ENCODE data around the gene COLEC12. TPM values are rescaled to one million over a fixed set of nuclear protein-coding genes. Genes with fewer than 3 reads are reported as not detected.

Gene COLEC12
- polyA plus RNA-seq, 4 donors, result 23.6 to 35.2 (median 27.0) TPM

- no peak for DNase-seq (ENCODE audit: low read depth in 4 of 4, low spot score in 2 of 4)
Measured at GRCh38 chr18:392928-393573, 107.5 kb downstream of the COLEC12 start.

- no peak for DNase-seq (ENCODE audit: low read depth in 4 of 4, low spot score in 2 of 4)
Measured at GRCh38 chr18:390741-391478, 109.6 kb downstream of the COLEC12 start.

- DNase-seq (ENCODE audit: low read depth in 4 of 4, low spot score in 2 of 4), result no peak
Measured at GRCh38 chr18:389658-390357, 110.7 kb downstream of the COLEC12 start.

- no peak for DNase-seq (ENCODE audit: low read depth in 4 of 4, low spot score in 2 of 4)
Measured at GRCh38 chr18:388200-388599, 112.3 kb downstream of the COLEC12 start.

- DNase-seq (ENCODE audit: low read depth in 4 of 4, low spot score in 2 of 4), result no peak
Measured at GRCh38 chr18:386994-387393, 113.5 kb downstream of the COLEC12 start.

DNA sequence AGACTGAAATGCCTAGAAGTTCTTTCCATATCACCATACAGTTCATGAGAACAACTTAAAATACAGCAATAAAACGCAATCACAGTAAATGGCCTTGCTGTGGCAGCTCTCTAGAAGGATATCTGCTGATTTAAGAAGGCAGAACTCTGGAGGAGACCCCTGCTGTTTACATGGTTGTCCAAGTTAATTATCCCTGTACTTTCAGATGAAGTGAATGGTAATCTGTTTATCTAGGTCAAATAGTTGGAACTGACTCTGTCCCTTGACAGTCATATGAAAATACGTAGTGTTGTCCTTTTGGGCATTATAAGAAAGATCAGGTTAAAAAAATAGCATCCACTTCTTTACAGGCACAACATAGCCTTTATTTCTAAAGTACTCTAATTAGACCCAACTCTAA, 115.6 kb downstream of the COLEC12 start:
- DNase-seq (ENCODE audit: low read depth in 4 of 4, low spot score in 2 of 4), result no peak

DNA sequence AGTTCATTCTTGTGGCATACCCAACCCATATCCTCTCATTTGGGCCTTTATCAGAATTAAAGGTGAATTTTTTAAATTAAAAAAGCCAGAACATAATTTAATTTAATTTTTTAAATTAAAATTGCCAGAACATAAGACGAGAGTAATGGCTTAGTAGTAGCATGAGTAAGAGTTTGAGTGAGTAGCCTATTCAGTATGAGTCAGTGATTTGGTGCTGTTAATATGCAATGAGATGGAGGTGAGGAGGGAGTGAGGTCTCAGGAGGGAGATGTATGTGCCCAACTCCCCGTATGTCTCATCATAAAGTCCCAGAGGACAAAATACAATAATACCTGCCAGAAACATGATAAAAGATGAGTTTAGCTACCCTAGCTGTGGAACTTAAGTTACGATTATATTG, 117.4 kb downstream of the COLEC12 start:
- no peak for DNase-seq (ENCODE audit: low read depth in 4 of 4, low spot score in 2 of 4)

GRCh38 chr18:382423-382984, 118.0 kb downstream of the COLEC12 start:
- no peak for DNase-seq (ENCODE audit: low read depth in 4 of 4, low spot score in 2 of 4)

DNA sequence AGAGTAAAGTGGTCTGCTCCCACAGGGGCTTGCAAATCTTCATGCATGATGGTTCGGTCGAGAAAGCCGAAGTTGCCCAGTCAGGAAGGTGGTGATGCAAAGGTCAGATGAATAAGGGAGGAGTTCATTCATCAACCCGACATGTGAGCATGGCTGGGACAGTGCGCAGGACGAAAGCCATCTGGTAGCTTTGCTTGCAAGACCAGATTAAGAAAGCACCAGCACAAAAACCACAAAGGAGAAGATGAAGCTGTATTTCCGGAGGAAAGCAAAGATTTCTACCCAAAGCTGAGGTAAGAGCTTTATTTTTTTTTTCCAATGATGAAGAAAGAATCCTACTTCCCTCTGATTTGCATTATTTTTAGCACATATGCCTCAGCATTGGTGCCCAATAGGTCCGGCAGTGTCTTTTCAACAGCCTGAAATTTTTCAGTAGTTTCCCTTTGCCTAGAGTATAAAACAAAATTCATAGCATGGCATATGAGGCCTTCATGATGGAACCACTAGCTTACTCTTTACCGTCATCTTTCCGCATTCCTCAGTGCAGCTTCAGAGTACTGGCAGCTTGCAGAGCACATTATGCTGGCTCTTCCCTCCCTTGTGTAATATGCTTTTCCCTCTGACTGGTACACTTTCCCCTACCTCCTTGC, 120.7 kb downstream of the COLEC12 start:
- DNase-seq (ENCODE audit: low read depth in 4 of 4, low spot score in 2 of 4), result peak in 1 of 4 donors; percentile 60

DNA sequence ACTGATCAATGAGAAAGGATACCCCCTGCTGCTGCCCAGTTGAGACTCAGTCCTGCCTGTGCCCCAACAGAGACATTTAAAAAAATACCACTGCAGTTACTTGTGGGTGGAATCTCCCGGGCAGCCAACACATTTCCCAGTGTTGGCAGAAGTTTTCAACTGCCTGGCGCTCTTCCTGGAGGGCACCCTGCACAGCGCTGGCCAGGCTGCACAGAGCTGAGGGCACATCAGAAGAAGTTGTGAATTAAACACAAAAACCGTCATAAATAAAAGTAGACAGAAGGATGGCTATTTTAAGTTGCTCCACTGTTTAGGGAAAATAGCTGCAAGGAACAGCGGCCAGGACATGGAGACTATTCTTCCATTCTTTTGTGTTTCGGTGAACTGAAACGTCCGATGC, 122.4 kb downstream of the COLEC12 start:
- no peak for DNase-seq (ENCODE audit: low read depth in 4 of 4, low spot score in 2 of 4)

GRCh38 chr18:377088-377487, 123.4 kb downstream of the COLEC12 start:
- no peak for DNase-seq (ENCODE audit: low read depth in 4 of 4, low spot score in 2 of 4)

- no peak for DNase-seq (ENCODE audit: low read depth in 4 of 4, low spot score in 2 of 4)
Measured at GRCh38 chr18:376311-376710, 124.2 kb downstream of the COLEC12 start.

DNA sequence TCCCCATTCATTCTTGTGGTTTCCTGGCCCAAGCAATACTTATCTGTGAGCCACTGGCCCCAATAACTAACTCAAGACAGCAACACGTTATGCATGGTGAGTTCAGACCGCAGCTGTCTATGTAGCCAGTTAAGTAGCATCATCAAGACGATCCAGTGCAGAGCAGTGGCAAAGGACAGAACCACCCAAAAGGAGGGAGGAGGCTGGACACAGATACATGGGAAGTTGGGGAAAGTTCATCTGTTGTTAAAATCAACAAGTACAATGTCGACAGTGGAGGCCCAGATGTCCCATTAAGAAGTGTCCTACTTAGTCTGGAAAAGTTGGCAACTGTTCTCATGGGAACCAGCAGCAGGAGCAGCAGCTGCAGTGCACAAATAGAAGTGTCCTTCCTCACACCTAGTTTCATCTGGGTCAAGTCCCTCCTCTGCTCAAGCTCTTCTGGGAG, 125.8 kb downstream of the COLEC12 start:
- DNase-seq (ENCODE audit: low read depth in 4 of 4, low spot score in 2 of 4), result no peak

- DNase-seq (ENCODE audit: low read depth in 4 of 4, low spot score in 2 of 4), result no peak
Measured at GRCh38 chr18:373780-374179, 126.7 kb downstream of the COLEC12 start.

DNA sequence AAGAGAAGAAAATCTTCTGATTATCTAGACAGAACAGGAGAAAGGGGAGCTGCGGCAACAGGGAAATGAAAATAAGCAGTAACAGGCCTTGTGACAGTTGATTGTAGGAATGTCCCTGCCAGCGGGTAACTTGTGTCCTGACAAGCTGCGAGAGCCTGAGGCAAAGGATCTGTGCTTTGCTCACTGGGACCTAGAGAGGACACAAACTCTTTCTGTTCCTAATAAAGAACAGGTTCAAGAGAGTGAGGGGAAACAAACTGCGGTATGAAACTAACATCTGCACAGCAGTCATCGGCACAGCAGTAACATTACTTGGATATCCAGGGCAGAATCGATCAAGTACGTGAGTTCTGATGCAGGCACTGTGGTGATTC, 128.9 kb downstream of the COLEC12 start:
- DNase-seq (ENCODE audit: low read depth in 4 of 4, low spot score in 2 of 4), result no peak

GRCh38 chr18:370751-371608, 129.5 kb downstream of the COLEC12 start:
- DNase-seq (ENCODE audit: low read depth in 4 of 4, low spot score in 2 of 4), result no peak

- no peak for DNase-seq (ENCODE audit: low read depth in 4 of 4, low spot score in 2 of 4)
Measured at GRCh38 chr18:369224-370015, 131.1 kb downstream of the COLEC12 start.

DNA sequence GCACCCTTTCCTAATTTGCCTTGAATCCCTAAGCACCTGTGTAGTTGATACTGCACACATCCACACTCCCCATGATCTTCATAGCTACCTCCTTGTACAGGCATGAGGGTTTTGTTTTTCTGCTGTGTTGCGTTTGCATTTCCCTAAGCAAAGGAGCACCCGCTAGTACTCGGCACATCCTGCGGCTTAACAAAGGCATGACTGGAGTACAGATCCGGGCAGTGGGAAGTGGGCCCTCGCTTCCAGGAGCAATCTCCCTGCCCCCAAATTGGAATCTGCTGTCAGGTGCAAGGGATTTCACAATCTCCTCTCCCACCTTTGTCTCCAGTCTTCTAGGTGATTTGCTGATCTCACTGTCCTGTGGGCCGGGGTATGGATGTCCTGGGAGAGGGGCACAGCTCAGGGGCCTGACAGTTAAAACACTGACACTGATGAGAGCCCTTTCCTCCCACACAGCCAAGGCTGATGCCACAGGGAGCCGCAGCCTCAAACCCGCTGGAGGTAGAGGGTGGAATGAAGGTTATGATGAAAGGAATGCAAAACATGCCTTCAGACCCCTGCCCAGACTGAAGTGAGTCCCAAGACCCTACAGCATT, 133.9 kb downstream of the COLEC12 start:
- no peak for DNase-seq (ENCODE audit: low read depth in 4 of 4, low spot score in 2 of 4)

- no peak for DNase-seq (ENCODE audit: low read depth in 4 of 4, low spot score in 2 of 4)
Measured at GRCh38 chr18:365651-366050, 134.8 kb downstream of the COLEC12 start.

Data from left renal cortex interstitium (tissue), 4 donors.